Liver (tissue), 9 donors: ENCODE data around the gene SF3B6. TPM values are rescaled to one million over a fixed set of nuclear protein-coding genes. Genes with fewer than 3 reads are reported as not detected.

Experiments
- DNase-seq: peaks from one replicate; pipeline ENCODE4 v3.0.0-alpha.2; 2017; ENCODE audit warnings: low spot score
- H3K27ac ChIP-seq, 2 donors: one replicate each; pipeline ENCODE4 v1.7.0; 2013; ENCODE audit warnings: inconsistent platforms in 2 of 2, low read length in 2 of 2, control low read depth in 1 of 2, low read depth in 1 of 2, mild to moderate bottlenecking in 1 of 2
- H3K27me3 ChIP-seq, 4 donors: one replicate each; pipeline versions ENCODE4 v1.6.1 to v1.7.0; 2013; ENCODE audit warnings: low read length in 3 of 4, inconsistent platforms in 1 of 4, mild to moderate bottlenecking in 1 of 4, moderate library complexity in 1 of 4; ENCODE audit not compliant: control insufficient read depth in 4 of 4, insufficient read depth in 4 of 4
- H3K36me3 ChIP-seq, 4 donors: one replicate each; pipeline versions ENCODE4 v1.6.1 to v1.7.0; 2013; ENCODE audit warnings: low read length in 3 of 4, mild to moderate bottlenecking in 3 of 4, low read depth in 1 of 4, moderate library complexity in 1 of 4; ENCODE audit not compliant: control insufficient read depth in 4 of 4, insufficient read depth in 3 of 4
- H3K4me1 ChIP-seq, 4 donors: one replicate each; pipeline versions ENCODE4 v1.6.1 to v1.7.0; 2013; ENCODE audit warnings: low read length in 3 of 4, mild to moderate bottlenecking in 3 of 4, moderate library complexity in 1 of 4; ENCODE audit not compliant: control insufficient read depth in 4 of 4, insufficient read depth in 4 of 4
- H3K4me3 ChIP-seq, 3 donors: one replicate each; pipeline versions ENCODE4 v1.6.1 to v1.7.0; 2013; ENCODE audit warnings: low read length in 3 of 3, control low read depth in 1 of 3, low read depth in 1 of 3, mild to moderate bottlenecking in 1 of 3
- H3K9ac ChIP-seq, 2 donors: one replicate each; pipeline ENCODE4 v1.7.0; 2013; ENCODE audit warnings: low read length in 2 of 2, mild to moderate bottlenecking in 2 of 2, moderate library complexity in 2 of 2, control low read depth in 1 of 2, low read depth in 1 of 2
- H3K9me3 ChIP-seq, 4 donors: one replicate each; pipeline versions ENCODE4 v1.6.1 to v1.7.0; 2013; ENCODE audit warnings: low read length in 3 of 4; ENCODE audit not compliant: control insufficient read depth in 4 of 4
- ATF3 ChIP-seq: IDR thresholded peaks from 2 replicates; pipeline ENCODE4 v1.6.1; 2016; ENCODE audit warnings: antibody characterized with exemption
- CTCF ChIP-seq: fragments of 150-350 bp; IDR thresholded peaks from 2 replicates; pipeline ENCODE4 v1.5.1; 2017; ENCODE audit warnings: improper control_type of control experiment, low read depth, low read length; ENCODE audit not compliant: missing input control
- EGR1 ChIP-seq, 2 donors: IDR thresholded peaks; 2 replicates each; pipeline ENCODE4 v1.6.1; 2016 to 2018; ENCODE audit warnings: antibody characterized with exemption in 2 of 2, low read depth in 2 of 2
- GABPA ChIP-seq, 2 donors: IDR thresholded peaks in 1 of 2; conservative IDR thresholded peaks in 1 of 2; 2 replicates each; pipeline ENCODE4 v1.6.1; 2016; ENCODE audit warnings: antibody characterized with exemption in 2 of 2, mild to moderate bottlenecking in 1 of 2, moderate library complexity in 1 of 2
- HNF4A ChIP-seq, 2 donors: conservative IDR thresholded peaks; 2 replicates each; pipeline ENCODE4 v1.6.1; 2016; ENCODE audit warnings: antibody characterized with exemption in 2 of 2, mild to moderate bottlenecking in 2 of 2
- HNF4G ChIP-seq: IDR thresholded peaks from 2 replicates; pipeline ENCODE4 v1.6.1; 2016; ENCODE audit warnings: antibody characterized with exemption
- JUND ChIP-seq, 2 donors: IDR thresholded peaks; 2 replicates each; pipeline ENCODE4 v1.6.1; 2016; ENCODE audit warnings: antibody characterized with exemption in 2 of 2
- MAX ChIP-seq: IDR thresholded peaks from 2 replicates; pipeline ENCODE4 v1.6.1; 2016; ENCODE audit warnings: antibody characterized with exemption
- NR2F2 ChIP-seq: IDR thresholded peaks from 2 replicates; pipeline ENCODE4 v1.6.1; 2016; ENCODE audit warnings: antibody characterized with exemption
- RAD21 ChIP-seq, 2 donors: IDR thresholded peaks; 2 replicates each; pipeline ENCODE4 v1.6.1; 2016; ENCODE audit warnings: antibody characterized with exemption in 2 of 2, mild to moderate bottlenecking in 2 of 2
- REST ChIP-seq: IDR thresholded peaks from 2 replicates; pipeline ENCODE4 v1.6.1; 2016; ENCODE audit warnings: antibody characterized with exemption, mild to moderate bottlenecking
- SP1 ChIP-seq: IDR thresholded peaks from 2 replicates; pipeline ENCODE4 v1.6.1; 2018; ENCODE audit warnings: antibody characterized with exemption, mild to moderate bottlenecking
- TAF1 ChIP-seq: conservative IDR thresholded peaks from 2 replicates; pipeline ENCODE4 v1.6.1; 2016; ENCODE audit warnings: antibody characterized with exemption, mild to moderate bottlenecking
- YY1 ChIP-seq: IDR thresholded peaks from 2 replicates; pipeline ENCODE4 v1.6.1; 2016; ENCODE audit warnings: antibody characterized with exemption, mild to moderate bottlenecking
- ZBTB33 ChIP-seq: IDR thresholded peaks from 2 replicates; pipeline ENCODE4 v1.6.1; 2016; ENCODE audit warnings: antibody characterized with exemption
- WGBS: extraction: QIAGEN DNeasy Blood & Tissue Kit; methylation state at CpG from one replicate; pipeline ENCODE4 v1.1.7; 2013; 5-methylcytosine and 5-hydroxymethylcytosine counted together
- polyA plus RNA-seq, 2 donors: library from polyadenylated mRNA; stranded (reverse) in 1 of 2; unstranded in 1 of 2; fragments of 200-250 nt in 1 of 2; fragments of >200 nt in 1 of 2; fragmentation: Nextera tagmentation in 1 of 2; extraction: Ambion mirVana in 1 of 2; gene quantifications; one replicate each; pipeline versions ENCODE4 v1.2.1 to v1.2.3, GENCODE V29; 2013 to 2015
- total RNA-seq, 2 donors: library from RNA; depleted of rRNA; stranded (reverse); fragments of >200 nt; gene quantifications; one replicate each; pipeline ENCODE4 v1.2.3, GENCODE V29; 2014
- donor health status: healthy.
- donor health status: healthy.
- donor health status: healthy.
- donor health status: healthy.
- donor health status: healthy.

SF3B6 gene
- total and polyA plus RNA-seq, 4 donors: 31.0 to 104 (median 75.6) TPM

GRCh38 chr2:24020244-24020643 lies 55.9 kb downstream of the SF3B6 start:
- whole genome bisulfite sequencing: 90% methylated on average over 4 of the region's 4 CpGs
- Histone ChIP-seq H3K27ac (no peak overlapping the region), H3K4me1 (no peaks in the 10 kb centered on the region), H3K27me3 (no peaks in the 10 kb centered on the region), H3K9me3 (no peaks in the 10 kb centered on the region), H3K9ac (no peak overlapping the region), H3K4me3 (no peak overlapping the region), H3K36me3 (peaks cover 0 to 4% (median 0%) of the 10 kb centered on the region in 4 donors)
- TF ChIP-seq YY1 (no peak), GABPA (IDR thresholded peaks at IDR 0.05 in 1 of 2, conservative IDR thresholded peaks at IDR 0.05 in 1 of 2) (no peak), ZBTB33 (no peak), EGR1 (IDR thresholded peaks at IDR 0.05; ENCODE audit: low read depth in 2 of 2) (no peak)
- no peak for DNase-seq

- no peak for TF ChIP-seq TAF1
- TF ChIP-seq JUND (IDR thresholded peaks at IDR 0.05): no peak
- no peaks in the 10 kb centered on the region for H3K36me3 ChIP-seq
- no peak overlapping the region for H3K9ac ChIP-seq
- H3K27me3 ChIP-seq: no peaks in the 10 kb centered on the region
- 91% methylated on average over 5 of the region's 5 CpGs for WGBS
- no peak overlapping the region for H3K27ac ChIP-seq
- H3K4me1 ChIP-seq: no peaks in the 10 kb centered on the region
- no peaks in the 10 kb centered on the region for H3K9me3 ChIP-seq
- no peak for DNase-seq
- no peak overlapping the region for H3K4me3 ChIP-seq
These were observed 56.4 kb downstream of the SF3B6 start for GRCh38 chr2:24019729-24020128.

- H3K27ac ChIP-seq: no peak overlapping the region
- DNase-seq: no peak
- H3K4me3 ChIP-seq: no peak overlapping the region
- no peaks in the 10 kb centered on the region for H3K36me3 ChIP-seq
- TF ChIP-seq NR2F2 (no peak), REST (no peak), EGR1 (IDR thresholded peaks at IDR 0.05; ENCODE audit: low read depth in 2 of 2) (no peak), MAX (no peak), HNF4A (conservative IDR thresholded peaks at IDR 0.05) (no peak), JUND (IDR thresholded peaks at IDR 0.05) (no peak), HNF4G (no peak), ZBTB33 (no peak), CTCF (no peak), SP1 (no peak), ATF3 (no peak), RAD21 (IDR thresholded peaks at IDR 0.05) (no peak)
- WGBS: 88% methylated on average over 9 of the region's 9 CpGs
- no peaks in the 10 kb centered on the region for H3K9me3 ChIP-seq
- no peaks in the 10 kb centered on the region for H3K27me3 ChIP-seq
- H3K4me1 ChIP-seq: no peaks in the 10 kb centered on the region
- no peak overlapping the region for H3K9ac ChIP-seq
These were observed 57.9 kb downstream of the SF3B6 start for GRCh38 chr2:24018241-24018640.
